ENCODE data around the gene TENT5C.

GRCh38 chr1:117556341-117556740, 49.5 kb upstream of the TENT5C start:
- no peak for TF ChIP-seq CTCF (optimal IDR thresholded peaks at IDR 0.05 in 1 of 3, IDR thresholded peaks at IDR 0.05 in 1 of 3, conservative IDR thresholded peaks at IDR 0.05 in 1 of 3; ENCODE audit: extremely low read depth in 1 of 3, insufficient read depth in 2 of 3, low read length in 3 of 3)
- TF ChIP-seq EZH2 (IDR thresholded peaks at IDR 0.05; ENCODE audit: low read length), result no peak
